ENCODE measurements around the gene CLSTN2. TPM values are rescaled to one million over a fixed set of nuclear protein-coding genes. Genes with fewer than 3 reads are reported as not detected.

Gene CLSTN2
- total and polyA plus RNA-seq, 2 of the 13 experiments (the other 11 are each of a cell fraction or from before 2014, with no cell fraction given), result not detected

DNA sequence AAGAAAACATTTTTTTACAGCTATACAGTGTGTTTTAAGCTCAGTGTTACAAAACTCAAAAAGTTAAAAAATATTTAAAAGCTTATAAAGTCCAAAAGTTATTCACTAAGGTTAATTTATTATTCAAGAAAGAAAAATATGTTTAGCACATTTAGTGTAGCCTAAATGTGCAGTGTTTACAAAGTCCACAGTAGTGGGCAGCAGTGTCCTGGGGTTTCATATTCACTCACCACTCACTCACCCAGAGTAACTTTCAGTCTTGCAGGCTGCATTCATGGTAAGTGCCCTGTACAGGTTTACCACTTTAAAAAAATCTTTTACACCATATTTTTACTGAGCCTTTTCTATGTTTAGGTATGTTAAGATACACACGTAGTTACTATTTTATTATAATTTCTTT is 442.7 kb downstream of the CLSTN2 start (continued):
- TF ChIP-seq, protein P1, sequence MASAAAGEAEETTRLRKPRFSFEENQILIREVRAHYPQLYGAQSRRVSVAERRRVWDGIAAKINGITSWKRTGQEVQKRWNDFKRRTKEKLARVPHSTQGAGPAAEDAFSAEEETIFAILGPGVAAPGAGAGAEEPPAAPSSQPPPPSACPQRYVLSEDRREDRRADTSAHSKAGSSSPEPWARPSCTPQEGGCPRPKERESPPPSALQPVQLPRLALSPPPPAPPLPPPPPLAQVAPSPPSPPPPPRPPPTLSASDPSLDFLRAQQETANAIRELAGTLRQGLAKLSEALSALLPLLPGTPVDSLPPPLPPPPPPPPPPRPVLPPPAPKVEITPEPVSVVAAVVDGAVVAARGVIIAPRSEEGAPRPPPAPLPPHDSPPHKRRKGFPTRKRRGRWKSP (CRISPR knock-in tag; IDR thresholded peaks at IDR 0.05), result no peak
- no peak for TF ChIP-seq ZNF335 (CRISPR knock-in tag; IDR thresholded peaks at IDR 0.05)
- TF ChIP-seq CEBPB (IDR thresholded peaks at IDR 0.05; ENCODE audit: borderline replicate concordance, low read depth, low read length), result no peak
- TF ChIP-seq, protein P2, sequence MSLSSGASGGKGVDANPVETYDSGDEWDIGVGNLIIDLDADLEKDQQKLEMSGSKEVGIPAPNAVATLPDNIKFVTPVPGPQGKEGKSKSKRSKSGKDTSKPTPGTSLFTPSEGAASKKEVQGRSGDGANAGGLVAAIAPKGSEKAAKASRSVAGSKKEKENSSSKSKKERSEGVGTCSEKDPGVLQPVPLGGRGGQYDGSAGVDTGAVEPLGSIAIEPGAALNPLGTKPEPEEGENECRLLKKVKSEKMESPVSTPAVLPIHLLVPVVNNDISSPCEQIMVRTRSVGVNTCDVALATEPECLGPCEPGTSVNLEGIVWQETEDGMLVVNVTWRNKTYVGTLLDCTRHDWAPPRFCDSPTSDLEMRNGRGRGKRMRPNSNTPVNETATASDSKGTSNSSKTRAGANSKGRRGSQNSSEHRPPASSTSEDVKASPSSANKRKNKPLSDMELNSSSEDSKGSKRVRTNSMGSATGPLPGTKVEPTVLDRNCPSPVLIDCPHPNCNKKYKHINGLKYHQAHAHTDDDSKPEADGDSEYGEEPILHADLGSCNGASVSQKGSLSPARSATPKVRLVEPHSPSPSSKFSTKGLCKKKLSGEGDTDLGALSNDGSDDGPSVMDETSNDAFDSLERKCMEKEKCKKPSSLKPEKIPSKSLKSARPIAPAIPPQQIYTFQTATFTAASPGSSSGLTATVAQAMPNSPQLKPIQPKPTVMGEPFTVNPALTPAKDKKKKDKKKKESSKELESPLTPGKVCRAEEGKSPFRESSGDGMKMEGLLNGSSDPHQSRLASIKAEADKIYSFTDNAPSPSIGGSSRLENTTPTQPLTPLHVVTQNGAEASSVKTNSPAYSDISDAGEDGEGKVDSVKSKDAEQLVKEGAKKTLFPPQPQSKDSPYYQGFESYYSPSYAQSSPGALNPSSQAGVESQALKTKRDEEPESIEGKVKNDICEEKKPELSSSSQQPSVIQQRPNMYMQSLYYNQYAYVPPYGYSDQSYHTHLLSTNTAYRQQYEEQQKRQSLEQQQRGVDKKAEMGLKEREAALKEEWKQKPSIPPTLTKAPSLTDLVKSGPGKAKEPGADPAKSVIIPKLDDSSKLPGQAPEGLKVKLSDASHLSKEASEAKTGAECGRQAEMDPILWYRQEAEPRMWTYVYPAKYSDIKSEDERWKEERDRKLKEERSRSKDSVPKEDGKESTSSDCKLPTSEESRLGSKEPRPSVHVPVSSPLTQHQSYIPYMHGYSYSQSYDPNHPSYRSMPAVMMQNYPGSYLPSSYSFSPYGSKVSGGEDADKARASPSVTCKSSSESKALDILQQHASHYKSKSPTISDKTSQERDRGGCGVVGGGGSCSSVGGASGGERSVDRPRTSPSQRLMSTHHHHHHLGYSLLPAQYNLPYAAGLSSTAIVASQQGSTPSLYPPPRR (CRISPR knock-in tag; IDR thresholded peaks at IDR 0.05; ENCODE audit: borderline replicate concordance), result no peak
- TF ChIP-seq, protein P3, sequence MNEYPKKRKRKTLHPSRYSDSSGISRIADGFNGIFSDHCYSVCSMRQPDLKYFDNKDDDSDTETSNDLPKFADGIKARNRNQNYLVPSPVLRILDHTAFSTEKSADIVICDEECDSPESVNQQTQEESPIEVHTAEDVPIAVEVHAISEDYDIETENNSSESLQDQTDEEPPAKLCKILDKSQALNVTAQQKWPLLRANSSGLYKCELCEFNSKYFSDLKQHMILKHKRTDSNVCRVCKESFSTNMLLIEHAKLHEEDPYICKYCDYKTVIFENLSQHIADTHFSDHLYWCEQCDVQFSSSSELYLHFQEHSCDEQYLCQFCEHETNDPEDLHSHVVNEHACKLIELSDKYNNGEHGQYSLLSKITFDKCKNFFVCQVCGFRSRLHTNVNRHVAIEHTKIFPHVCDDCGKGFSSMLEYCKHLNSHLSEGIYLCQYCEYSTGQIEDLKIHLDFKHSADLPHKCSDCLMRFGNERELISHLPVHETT (CRISPR knock-in tag; conservative IDR thresholded peaks at IDR 0.05), result no peak
- TF ChIP-seq ZFY (CRISPR knock-in tag; IDR thresholded peaks at IDR 0.05), result no peak
